B cell (primary cell): Measurements from ENCODE around the gene SMARCD2.

ENCODE experiments used
- EZH2 ChIP-seq: IDR thresholded peaks from 2 replicates; pipeline ENCODE4 v1.6.1; 2012; ENCODE audit warnings: borderline replicate concordance, low read depth, mild to moderate bottlenecking, moderate library complexity, low read length; ENCODE audit not compliant: insufficient read depth, poor library complexity, severe bottlenecking
- TF ChIP-seq, protein P1 (sequence below): fragments of 200-600 bp; IDR thresholded peaks from one replicate; pipeline ENCODE4 v1.8.0; 2022; ENCODE audit warnings: antibody characterized with exemption, mild to moderate bottlenecking

DNA sequence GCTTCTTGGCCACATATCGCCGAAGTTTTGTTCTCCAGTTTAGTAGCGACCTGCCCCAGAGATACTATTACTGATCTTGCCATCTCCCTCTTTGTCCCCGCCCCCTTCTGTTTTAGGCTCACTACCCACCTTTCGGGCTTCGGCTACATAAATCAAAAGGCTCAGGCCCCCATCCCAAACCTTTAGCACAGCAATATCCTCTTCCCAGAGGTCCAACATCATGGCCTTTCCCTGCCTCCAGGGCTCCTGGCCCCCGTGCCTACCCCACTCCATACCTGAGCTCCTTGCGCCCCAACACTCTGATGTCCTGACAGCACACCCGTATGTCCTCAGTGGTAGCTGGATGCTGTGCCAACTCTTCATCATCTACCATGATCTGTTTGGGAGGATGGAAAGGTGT is 18.1 kb downstream of the SMARCD2 start:
- TF ChIP-seq, protein P1, sequence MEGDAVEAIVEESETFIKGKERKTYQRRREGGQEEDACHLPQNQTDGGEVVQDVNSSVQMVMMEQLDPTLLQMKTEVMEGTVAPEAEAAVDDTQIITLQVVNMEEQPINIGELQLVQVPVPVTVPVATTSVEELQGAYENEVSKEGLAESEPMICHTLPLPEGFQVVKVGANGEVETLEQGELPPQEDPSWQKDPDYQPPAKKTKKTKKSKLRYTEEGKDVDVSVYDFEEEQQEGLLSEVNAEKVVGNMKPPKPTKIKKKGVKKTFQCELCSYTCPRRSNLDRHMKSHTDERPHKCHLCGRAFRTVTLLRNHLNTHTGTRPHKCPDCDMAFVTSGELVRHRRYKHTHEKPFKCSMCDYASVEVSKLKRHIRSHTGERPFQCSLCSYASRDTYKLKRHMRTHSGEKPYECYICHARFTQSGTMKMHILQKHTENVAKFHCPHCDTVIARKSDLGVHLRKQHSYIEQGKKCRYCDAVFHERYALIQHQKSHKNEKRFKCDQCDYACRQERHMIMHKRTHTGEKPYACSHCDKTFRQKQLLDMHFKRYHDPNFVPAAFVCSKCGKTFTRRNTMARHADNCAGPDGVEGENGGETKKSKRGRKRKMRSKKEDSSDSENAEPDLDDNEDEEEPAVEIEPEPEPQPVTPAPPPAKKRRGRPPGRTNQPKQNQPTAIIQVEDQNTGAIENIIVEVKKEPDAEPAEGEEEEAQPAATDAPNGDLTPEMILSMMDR, result no peak
- TF ChIP-seq EZH2, result no peak
